Measurements from ENCODE around the gene MCM3AP.
"Not testable (repeated sequence)": the region's sequence is repeated elsewhere in the genome, so short reads cannot be mapped to it uniquely, and the experiment has no call there.

The MCM3AP gene

DNA sequence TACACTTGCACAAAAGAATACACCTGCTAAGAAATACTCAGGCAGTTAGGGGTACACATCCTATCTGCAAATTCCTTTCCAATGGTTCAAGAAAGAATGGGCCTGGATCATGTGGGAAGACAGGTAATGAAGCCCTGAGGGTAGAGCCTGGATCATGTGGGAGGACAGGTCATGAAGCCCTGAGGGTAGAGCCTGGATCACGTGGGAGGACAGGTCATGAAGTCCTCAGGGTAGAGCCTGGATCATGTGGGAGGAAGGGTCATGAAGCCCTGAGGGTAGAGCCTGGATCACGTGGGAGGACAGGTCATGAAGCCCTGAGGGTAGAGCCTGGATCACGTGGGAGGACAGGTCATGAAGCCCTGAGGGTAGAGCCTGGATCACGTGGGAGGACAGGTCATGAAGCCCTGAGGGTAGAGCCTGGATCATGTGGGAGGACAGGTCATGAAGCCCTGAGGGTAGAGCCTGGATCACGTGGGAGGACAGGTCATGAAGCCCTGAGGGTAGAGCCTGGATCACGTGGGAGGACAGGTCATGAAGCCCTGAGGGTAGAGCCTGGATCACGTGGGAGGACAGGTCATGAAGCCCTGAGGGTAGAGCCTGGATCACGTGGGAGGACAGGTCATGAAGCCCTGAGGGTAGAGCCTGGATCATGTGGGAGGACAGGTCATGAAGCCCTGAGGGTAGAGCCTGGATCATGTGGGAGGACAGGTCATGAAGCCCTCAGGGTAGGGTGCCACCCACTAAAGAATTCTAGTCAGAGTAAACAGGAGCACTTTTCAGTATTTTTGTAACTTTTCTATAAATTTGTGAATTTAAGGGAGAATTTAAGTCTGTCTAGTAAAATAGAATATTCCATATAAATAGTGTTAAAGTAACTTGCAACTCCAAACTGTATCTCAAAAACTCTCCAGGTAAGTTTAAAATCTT, 84.3 kb downstream of the MCM3AP start:
- not testable (repeated sequence) for DNase-seq

DNA sequence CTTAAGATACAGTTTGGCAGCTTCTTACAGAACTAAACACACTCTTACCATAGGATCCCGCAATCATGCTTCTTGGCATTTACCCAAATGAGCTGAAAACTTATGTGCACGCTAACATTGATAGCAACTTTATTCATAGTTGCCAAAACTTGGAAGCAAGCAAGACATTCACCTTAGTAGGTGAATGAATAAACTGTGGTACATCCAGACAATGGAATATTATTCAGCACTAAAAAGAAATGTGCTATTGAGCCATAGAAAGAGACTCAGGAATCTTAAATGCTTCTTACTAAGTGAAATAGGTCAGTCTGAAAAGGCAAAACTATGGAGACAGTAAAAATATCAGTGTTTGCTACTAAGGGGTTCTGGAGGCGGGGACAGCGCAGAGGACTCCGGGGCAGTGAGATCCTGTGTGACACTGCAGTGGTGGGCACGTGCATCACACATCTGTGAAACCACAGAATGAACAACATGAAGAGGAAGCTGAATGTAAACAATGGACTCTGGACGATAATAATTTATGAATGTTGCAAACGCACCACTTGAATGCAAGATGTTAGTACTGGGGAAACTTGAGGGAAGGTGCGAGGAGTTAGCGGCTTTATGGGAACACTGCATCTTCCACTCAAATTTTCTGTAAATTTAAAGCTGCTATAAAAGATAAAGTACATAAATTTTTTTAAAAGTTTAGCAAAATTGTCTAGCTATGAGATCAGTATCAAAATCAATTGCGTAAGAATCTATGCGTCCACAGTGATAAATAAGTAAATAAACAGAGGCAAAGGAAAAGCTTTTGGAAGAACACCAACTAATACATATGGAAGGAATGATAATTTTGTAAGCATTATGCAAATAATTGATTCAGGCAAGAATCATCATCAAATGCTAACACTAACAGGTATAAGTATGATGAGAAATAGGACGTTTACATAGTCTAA, 85.7 kb downstream of the MCM3AP start:
- no peak for DNase-seq

GRCh38 chr21:46196733-46197132, 88.7 kb downstream of the MCM3AP start:
- no peak for DNase-seq

- no peak for DNase-seq
Measured at GRCh38 chr21:46195595-46196195, 89.7 kb downstream of the MCM3AP start.

GRCh38 chr21:46194374-46195334, 90.8 kb downstream of the MCM3AP start:
- no peak for DNase-seq

- DNase-seq: no peak
Measured at GRCh38 chr21:46193829-46194373, 91.5 kb downstream of the MCM3AP start.

- no peak for DNase-seq
Measured at GRCh38 chr21:46191686-46192575, 93.5 kb downstream of the MCM3AP start.

GRCh38 chr21:46191257-46191685, 94.1 kb downstream of the MCM3AP start:
- no peak for DNase-seq

- DNase-seq: no peak
Measured at GRCh38 chr21:46190491-46191131, 94.8 kb downstream of the MCM3AP start.

DNA sequence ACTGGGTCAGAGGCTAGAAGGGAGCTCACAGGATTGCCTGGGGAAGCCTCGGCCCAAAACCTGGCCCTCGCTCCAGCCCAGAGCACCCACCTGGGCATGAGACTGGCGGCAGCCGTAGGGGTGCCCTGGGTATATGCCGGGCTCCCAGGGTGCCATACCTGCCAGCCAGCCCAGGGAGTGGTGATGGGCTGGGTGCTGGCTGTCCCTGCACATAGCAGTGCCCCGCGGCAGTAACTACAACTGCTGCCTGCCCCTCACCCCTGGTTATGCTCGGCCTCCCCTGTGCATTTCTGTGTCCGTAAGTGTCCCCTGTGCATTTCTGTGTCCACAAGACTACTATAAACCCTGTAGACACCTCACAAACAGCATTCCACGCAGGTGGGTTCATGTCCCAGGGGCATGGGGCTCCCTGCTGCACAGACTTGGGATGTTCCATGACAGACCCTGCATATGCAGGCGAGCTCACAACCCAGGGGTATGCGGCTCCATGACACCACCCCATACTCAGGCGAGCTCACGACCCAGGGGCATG, 95.4 kb downstream of the MCM3AP start:
- no peak for DNase-seq

DNA sequence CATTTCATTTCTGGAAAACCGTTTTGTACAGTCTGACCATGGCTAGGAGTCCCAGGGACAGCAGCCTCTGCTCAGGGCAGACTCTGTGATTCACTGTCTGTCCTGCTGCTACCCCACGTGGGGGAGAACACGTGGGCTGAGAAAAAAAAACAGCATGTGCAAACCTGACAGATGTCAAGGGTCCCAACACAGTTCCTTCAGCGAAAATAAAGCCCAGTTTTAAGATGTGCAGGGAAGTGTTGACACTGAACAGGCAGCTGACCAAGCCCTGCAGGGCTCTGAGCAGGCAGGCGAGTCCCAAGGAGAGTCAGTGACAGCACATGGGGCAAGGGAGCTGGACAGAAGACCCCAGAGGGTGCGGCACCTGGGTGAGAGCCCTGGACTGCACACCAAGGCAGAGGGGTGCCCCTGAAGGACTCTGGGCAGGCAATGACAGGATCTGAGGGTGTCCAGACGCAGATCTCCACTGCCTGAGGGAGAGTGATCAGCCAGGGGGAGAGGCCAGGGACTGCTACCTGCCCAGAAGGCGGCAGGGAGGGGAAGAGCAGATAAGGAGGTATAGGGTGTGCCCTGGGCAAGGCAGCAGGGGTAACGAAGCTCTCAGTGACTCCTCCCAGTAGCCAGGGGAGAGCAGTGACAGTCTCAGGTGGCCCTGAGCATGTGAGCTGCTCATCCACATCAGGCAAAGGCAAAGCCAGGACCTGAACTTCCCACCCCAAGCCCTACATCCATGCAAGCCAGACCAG, 96.0 kb downstream of the MCM3AP start:
- DNase-seq: no peak

- no peak for DNase-seq
Measured at GRCh38 chr21:46188226-46189212, 96.9 kb downstream of the MCM3AP start.

GRCh38 chr21:46187814-46188213, 97.6 kb downstream of the MCM3AP start:
- no peak for DNase-seq

DNA sequence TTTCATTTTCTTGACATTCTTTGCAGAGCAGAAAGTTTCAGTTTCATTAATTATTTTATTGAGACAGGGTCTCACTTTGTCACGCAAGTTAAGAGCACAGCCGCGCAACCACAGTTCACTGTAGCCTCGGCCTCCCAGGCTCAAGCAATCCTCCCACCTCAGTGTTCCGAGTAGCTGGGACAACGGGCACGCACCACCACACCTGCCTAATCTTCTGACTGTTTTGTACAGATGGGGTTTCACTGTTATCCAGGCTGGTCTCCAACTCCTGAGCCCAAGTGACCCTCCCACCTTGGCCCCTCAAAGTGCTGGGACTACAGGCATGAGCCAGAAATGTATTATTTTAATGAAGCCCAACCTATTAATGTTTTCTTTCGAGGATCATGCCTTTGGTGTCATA, 98.2 kb downstream of the MCM3AP start:
- no peak for DNase-seq

DNA sequence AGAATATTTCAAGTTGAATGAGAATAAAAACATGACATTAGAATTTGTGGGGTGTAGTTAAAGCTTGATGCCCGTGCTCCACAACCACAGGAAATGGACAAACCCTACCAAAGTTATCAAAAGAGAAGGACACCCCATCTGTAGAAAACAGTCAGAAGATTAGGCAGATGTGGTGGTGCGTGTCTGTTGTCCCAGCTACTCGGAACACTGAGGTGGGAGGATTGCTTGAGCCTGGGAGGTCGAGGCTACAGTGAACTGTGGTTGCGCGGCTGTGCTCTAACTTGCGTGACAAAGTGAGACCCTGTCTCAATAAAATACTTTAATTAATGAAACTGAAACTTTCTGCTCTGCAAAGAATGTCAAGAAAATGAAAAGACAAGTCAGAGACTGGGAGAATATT, 99.7 kb downstream of the MCM3AP start:
- no peak for DNase-seq
